Measurements from ENCODE around the gene PLEKHA4. TPM values are rescaled to one million over a fixed set of nuclear protein-coding genes. Genes with fewer than 3 reads are reported as not detected.

PLEKHA4 gene
- total and polyA plus RNA-seq, 2 of the 13 experiments (the other 11 are each of a cell fraction or from before 2014, with no cell fraction given), result 4.8 to 6.0 TPM

DNA sequence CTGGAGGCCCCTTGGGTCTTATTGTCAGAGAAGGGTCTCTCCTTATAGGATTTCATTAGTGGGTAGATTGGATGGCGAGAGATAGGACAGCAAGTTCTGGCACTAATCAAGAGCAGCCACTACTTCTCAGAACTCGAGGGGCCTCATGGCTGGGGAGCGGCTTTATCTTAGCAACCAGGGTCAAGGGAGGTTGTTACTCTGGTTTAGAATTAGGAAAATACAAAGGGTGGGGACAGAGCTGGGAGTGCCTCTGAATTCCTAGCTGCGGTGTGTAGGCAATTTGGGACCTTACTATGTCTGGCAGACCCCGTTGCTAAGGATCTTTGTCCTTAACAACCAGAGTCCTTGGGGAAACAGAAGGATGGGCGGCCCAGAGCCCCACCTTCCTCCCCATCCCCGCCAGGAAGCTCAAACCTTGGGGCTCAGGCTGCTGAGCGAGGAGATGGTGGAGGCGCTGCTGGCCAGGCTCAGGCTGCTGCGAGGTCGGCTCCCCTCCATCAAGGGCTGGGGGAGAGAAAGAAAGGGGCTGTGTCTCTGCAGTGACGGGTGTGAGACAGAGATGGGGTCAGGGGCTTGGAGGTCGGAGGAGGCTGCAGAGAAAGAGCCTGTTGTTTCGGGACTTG, 1.2 kb downstream of the PLEKHA4 start (continued):
- TF ChIP-seq, protein P1, sequence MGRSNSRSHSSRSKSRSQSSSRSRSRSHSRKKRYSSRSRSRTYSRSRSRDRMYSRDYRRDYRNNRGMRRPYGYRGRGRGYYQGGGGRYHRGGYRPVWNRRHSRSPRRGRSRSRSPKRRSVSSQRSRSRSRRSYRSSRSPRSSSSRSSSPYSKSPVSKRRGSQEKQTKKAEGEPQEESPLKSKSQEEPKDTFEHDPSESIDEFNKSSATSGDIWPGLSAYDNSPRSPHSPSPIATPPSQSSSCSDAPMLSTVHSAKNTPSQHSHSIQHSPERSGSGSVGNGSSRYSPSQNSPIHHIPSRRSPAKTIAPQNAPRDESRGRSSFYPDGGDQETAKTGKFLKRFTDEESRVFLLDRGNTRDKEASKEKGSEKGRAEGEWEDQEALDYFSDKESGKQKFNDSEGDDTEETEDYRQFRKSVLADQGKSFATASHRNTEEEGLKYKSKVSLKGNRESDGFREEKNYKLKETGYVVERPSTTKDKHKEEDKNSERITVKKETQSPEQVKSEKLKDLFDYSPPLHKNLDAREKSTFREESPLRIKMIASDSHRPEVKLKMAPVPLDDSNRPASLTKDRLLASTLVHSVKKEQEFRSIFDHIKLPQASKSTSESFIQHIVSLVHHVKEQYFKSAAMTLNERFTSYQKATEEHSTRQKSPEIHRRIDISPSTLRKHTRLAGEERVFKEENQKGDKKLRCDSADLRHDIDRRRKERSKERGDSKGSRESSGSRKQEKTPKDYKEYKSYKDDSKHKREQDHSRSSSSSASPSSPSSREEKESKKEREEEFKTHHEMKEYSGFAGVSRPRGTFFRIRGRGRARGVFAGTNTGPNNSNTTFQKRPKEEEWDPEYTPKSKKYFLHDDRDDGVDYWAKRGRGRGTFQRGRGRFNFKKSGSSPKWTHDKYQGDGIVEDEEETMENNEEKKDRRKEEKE (IDR thresholded peaks at IDR 0.05), result no peak
- TF ChIP-seq, protein P2, sequence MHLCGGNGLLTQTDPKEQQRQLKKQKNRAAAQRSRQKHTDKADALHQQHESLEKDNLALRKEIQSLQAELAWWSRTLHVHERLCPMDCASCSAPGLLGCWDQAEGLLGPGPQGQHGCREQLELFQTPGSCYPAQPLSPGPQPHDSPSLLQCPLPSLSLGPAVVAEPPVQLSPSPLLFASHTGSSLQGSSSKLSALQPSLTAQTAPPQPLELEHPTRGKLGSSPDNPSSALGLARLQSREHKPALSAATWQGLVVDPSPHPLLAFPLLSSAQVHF (CRISPR knock-in tag; IDR thresholded peaks at IDR 0.05), result no peak
- TF ChIP-seq IRF2 (CRISPR knock-in tag; IDR thresholded peaks at IDR 0.05), result no peak
- TF ChIP-seq, protein P3, sequence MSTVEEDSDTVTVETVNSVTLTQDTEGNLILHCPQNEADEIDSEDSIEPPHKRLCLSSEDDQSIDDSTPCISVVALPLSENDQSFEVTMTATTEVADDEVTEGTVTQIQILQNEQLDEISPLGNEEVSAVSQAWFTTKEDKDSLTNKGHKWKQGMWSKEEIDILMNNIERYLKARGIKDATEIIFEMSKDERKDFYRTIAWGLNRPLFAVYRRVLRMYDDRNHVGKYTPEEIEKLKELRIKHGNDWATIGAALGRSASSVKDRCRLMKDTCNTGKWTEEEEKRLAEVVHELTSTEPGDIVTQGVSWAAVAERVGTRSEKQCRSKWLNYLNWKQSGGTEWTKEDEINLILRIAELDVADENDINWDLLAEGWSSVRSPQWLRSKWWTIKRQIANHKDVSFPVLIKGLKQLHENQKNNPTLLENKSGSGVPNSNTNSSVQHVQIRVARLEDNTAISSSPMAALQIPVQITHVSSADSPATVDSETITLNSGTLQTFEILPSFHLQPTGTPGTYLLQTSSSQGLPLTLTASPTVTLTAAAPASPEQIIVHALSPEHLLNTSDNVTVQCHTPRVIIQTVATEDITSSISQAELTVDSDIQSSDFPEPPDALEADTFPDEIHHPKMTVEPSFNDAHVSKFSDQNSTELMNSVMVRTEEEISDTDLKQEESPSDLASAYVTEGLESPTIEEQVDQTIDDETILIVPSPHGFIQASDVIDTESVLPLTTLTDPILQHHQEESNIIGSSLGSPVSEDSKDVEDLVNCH (CRISPR knock-in tag; IDR thresholded peaks at IDR 0.05), result no peak
- TF ChIP-seq, protein P4, sequence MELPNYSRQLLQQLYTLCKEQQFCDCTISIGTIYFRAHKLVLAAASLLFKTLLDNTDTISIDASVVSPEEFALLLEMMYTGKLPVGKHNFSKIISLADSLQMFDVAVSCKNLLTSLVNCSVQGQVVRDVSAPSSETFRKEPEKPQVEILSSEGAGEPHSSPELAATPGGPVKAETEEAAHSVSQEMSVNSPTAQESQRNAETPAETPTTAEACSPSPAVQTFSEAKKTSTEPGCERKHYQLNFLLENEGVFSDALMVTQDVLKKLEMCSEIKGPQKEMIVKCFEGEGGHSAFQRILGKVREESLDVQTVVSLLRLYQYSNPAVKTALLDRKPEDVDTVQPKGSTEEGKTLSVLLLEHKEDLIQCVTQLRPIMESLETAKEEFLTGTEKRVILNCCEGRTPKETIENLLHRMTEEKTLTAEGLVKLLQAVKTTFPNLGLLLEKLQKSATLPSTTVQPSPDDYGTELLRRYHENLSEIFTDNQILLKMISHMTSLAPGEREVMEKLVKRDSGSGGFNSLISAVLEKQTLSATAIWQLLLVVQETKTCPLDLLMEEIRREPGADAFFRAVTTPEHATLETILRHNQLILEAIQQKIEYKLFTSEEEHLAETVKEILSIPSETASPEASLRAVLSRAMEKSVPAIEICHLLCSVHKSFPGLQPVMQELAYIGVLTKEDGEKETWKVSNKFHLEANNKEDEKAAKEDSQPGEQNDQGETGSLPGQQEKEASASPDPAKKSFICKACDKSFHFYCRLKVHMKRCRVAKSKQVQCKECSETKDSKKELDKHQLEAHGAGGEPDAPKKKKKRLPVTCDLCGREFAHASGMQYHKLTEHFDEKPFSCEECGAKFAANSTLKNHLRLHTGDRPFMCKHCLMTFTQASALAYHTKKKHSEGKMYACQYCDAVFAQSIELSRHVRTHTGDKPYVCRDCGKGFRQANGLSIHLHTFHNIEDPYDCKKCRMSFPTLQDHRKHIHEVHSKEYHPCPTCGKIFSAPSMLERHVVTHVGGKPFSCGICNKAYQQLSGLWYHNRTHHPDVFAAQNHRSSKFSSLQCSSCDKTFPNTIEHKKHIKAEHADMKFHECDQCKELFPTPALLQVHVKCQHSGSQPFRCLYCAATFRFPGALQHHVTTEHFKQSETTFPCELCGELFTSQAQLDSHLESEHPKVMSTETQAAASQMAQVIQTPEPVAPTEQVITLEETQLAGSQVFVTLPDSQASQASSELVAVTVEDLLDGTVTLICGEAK (IDR thresholded peaks at IDR 0.05), result no peak
- TF ChIP-seq, protein P4 (CRISPR knock-in tag; IDR thresholded peaks at IDR 0.05), result no peak
